ENCODE data around the gene SLC38A8. TPM values are rescaled to one million over a fixed set of nuclear protein-coding genes. Genes with fewer than 3 reads are reported as not detected.

The SLC38A8 gene
- total RNA-seq, 1 experiment from 2014 or later = not detected

GRCh38 chr16:84031556-84031955 is 11.0 kb downstream of the SLC38A8 start:
- in situ Hi-C loops (cut with HindIII; ENCODE audit: low pct_unique_long_range_greater_than_20kb, low sequenced_read_pairs) (no loop called here), intact Hi-C loops (cut with micrococcal nuclease; ENCODE audit: unreplicated experiment) (no loop called here)
- no peak for TF ChIP-seq SIN3A (IDR thresholded peaks at IDR 0.05; ENCODE audit: borderline replicate concordance, insufficient read depth, low read depth, low read length)
- TF ChIP-seq, protein P1, sequence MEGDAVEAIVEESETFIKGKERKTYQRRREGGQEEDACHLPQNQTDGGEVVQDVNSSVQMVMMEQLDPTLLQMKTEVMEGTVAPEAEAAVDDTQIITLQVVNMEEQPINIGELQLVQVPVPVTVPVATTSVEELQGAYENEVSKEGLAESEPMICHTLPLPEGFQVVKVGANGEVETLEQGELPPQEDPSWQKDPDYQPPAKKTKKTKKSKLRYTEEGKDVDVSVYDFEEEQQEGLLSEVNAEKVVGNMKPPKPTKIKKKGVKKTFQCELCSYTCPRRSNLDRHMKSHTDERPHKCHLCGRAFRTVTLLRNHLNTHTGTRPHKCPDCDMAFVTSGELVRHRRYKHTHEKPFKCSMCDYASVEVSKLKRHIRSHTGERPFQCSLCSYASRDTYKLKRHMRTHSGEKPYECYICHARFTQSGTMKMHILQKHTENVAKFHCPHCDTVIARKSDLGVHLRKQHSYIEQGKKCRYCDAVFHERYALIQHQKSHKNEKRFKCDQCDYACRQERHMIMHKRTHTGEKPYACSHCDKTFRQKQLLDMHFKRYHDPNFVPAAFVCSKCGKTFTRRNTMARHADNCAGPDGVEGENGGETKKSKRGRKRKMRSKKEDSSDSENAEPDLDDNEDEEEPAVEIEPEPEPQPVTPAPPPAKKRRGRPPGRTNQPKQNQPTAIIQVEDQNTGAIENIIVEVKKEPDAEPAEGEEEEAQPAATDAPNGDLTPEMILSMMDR (IDR thresholded peaks at IDR 0.05) = no peak
- no peak for TF ChIP-seq TCF7L2 (IDR thresholded peaks at IDR 0.05; ENCODE audit: low read depth, low read length)
- no peak for TF ChIP-seq REST (IDR thresholded peaks at IDR 0.05; ENCODE audit: insufficient read depth in 1 of 2, low read depth in 2 of 2, low read length in 1 of 2)
- no peak for TF ChIP-seq POLR2AphosphoS5 (IDR thresholded peaks at IDR 0.05; ENCODE audit: low read depth, low read length)
- H3K9me3 ChIP-seq (ENCODE audit: control insufficient read depth, insufficient read depth, low read depth, low read length) = no peaks in the 10 kb centered on the region
- DNase-seq (ENCODE audit: low read depth, low spot score) = no peak
- H3K36me3 ChIP-seq (ENCODE audit: control insufficient read depth, insufficient read depth, low read length) = no peaks in the 10 kb centered on the region
- no peaks in the 10 kb centered on the region for H3K27me3 ChIP-seq (ENCODE audit: control insufficient read depth, insufficient read depth, low read length)
- BruUV-seq (replicated peaks) = no TSS peak
- no peak overlapping the region for H3K27ac ChIP-seq (ENCODE audit: low read length)
- no peak overlapping the region for H3K4me3 ChIP-seq (ENCODE audit: low read depth in 2 of 2, low read length in 2 of 2)
- CTCF ChIA-PET = no interaction called here
- ATAC-seq = no peak
- POLR2A ChIA-PET = no interaction called here
- no peaks in the 10 kb centered on the region for H3K4me1 ChIP-seq (ENCODE audit: control insufficient read depth, insufficient read depth, low read length)

GRCh38 chr16:84029297-84030047 is 13.1 kb downstream of the SLC38A8 start:
- no peak for ATAC-seq
- Histone ChIP-seq H3K4me1 (ENCODE audit: control insufficient read depth, insufficient read depth, low read length) (no peaks in the 10 kb centered on the region), H3K27me3 (ENCODE audit: control insufficient read depth, insufficient read depth, low read length) (no peaks in the 10 kb centered on the region), H3K36me3 (ENCODE audit: control insufficient read depth, insufficient read depth, low read length) (no peaks in the 10 kb centered on the region), H3K4me3 (ENCODE audit: low read depth in 2 of 2, low read length in 2 of 2) (no peak overlapping the region), H3K9me3 (ENCODE audit: control insufficient read depth, insufficient read depth, low read depth, low read length) (no peaks in the 10 kb centered on the region), H3K27ac (ENCODE audit: low read length) (no peak overlapping the region)
- DNase-seq (ENCODE audit: low read depth, low spot score) = no peak
- in situ Hi-C loops (cut with HindIII; ENCODE audit: low pct_unique_long_range_greater_than_20kb, low sequenced_read_pairs) = no loop called here
- POLR2A ChIA-PET = no interaction called here
- BruUV-seq (replicated peaks) = no TSS peak
- TF ChIP-seq REST (IDR thresholded peaks at IDR 0.05; ENCODE audit: insufficient read depth in 1 of 2, low read depth in 2 of 2, low read length in 1 of 2) (no peak), SIN3A (IDR thresholded peaks at IDR 0.05; ENCODE audit: borderline replicate concordance, insufficient read depth, low read depth, low read length) (no peak)
- CTCF ChIA-PET = no interaction called here
- intact Hi-C loops (cut with micrococcal nuclease; ENCODE audit: unreplicated experiment) = no loop called here

Data from Panc1 (cell line).